Stomach (tissue), 9 donors: ENCODE results near the gene PRICKLE2. TPM values are rescaled to one million over a fixed set of nuclear protein-coding genes. Genes with fewer than 3 reads are reported as not detected.

ENCODE experiments used
- DNase-seq, 2 donors: peaks; one replicate each; pipeline versions ENCODE4 v3.0.0 to v3.0.0-alpha.2; 2013 to 2019
- H3K27ac ChIP-seq, 5 donors: fragments of 200-600 bp in 4 of 5; sonication (generic) in 4 of 5; one replicate each; pipeline ENCODE4 v1.5.1; 2013 to 2019; ENCODE audit warnings: mild to moderate bottlenecking in 1 of 5, moderate library complexity in 1 of 5
- H3K27me3 ChIP-seq, 3 donors: fragments of 200-600 bp; sonication (generic); one replicate each; pipeline ENCODE4 v1.5.1; 2017 to 2019; ENCODE audit warnings: mixed run types in 1 of 3
- H3K36me3 ChIP-seq, 4 donors: fragments of 200-600 bp; sonication (generic); 1 replicate in 3 of 4; 2 replicates in 1 of 4; pipeline ENCODE4 v1.5.1; 2016 to 2019
- H3K4me1 ChIP-seq, 4 donors: fragments of 200-600 bp; sonication (generic); one replicate each; pipeline ENCODE4 v1.5.1; 2016 to 2019
- H3K4me3 ChIP-seq, 4 donors: fragments of 200-600 bp; sonication (generic) in 3 of 4; one replicate each; pipeline ENCODE4 v1.5.1; 2016 to 2019; ENCODE audit warnings: mild to moderate bottlenecking in 1 of 4
- H3K9me3 ChIP-seq, 4 donors: fragments of 200-600 bp; sonication (generic); one replicate each; pipeline ENCODE4 v1.5.1; 2016 to 2019
- CTCF ChIP-seq, 7 experiments: fragments of 450-650 bp in 4 of 7; fragments of 200-600 bp in 3 of 7; sonication (generic) in 3 of 7; IDR thresholded peaks; one replicate each; pipeline ENCODE4 v1.5.1; 2016 to 2019; ENCODE audit warnings: antibody characterized with exemption in 7 of 7, control low read depth in 2 of 7, mild to moderate bottlenecking in 1 of 7
- EP300 ChIP-seq: sonication (generic); formaldehyde crosslinking; IDR thresholded peaks from one replicate; pipeline ENCODE4 v1.6.1; 2017; ENCODE audit warnings: antibody characterized with exemption
- POLR2A ChIP-seq, 4 donors: fragments of 450-650 bp; IDR thresholded peaks; one replicate each; pipeline ENCODE4 v1.6.1; 2016; ENCODE audit warnings: antibody characterized with exemption in 4 of 4, control low read depth in 2 of 4, mild to moderate bottlenecking in 1 of 4, moderate library complexity in 1 of 4
- POLR2AphosphoS5 ChIP-seq, 3 donors: sonication (generic); formaldehyde crosslinking; IDR thresholded peaks; one replicate each; pipeline ENCODE4 v1.6.1; 2016; ENCODE audit warnings: antibody characterized with exemption in 3 of 3
- WGBS, 5 donors: extraction: QIAGEN DNeasy Blood & Tissue Kit in 3 of 5; methylation state at CpG; one replicate each; pipeline versions ENCODE4 v1.1.5 to v1.1.7; 2013 to 2018; 5-methylcytosine and 5-hydroxymethylcytosine counted together
- intact Hi-C: fragments of 100-400 bp; cut with DNase I; formaldehyde crosslinking; loops from one replicate; pipeline ENCODE4 v1.15.1; 2023; ENCODE audit warnings: low total_unique reads
- polyA plus RNA-seq, 3 donors: library from polyadenylated mRNA; stranded (reverse); fragments of 200-250 nt; gene quantifications; one replicate each; pipeline ENCODE4 v1.2.3, GENCODE V29; 2013
- total RNA-seq, 5 donors: library from RNA; depleted of rRNA; stranded (reverse); fragments of >200 nt; gene quantifications; one replicate each; pipeline versions ENCODE4 v1.1.0 to v1.2.3, GENCODE V29; 2014 to 2016
- donor health status: healthy with polysubstance abuse.
- donor health status: Bipolar disorder and iron deficiency.
- donor health status: healthy.

Gene PRICKLE2
- total and polyA plus RNA-seq, 8 donors = 3.7 to 59.1 (median 21.0) TPM

- Histone ChIP-seq H3K4me3 (no peak overlapping the region), H3K27me3 (peaks cover 0 to 8% (median 5%) of the 10 kb centered on the region in 3 donors), H3K9me3 (no peaks in the 10 kb centered on the region), H3K27ac (no peak overlapping the region), H3K4me1 (peaks cover 0 to 12% (median 4%) of the 10 kb centered on the region in 4 donors), H3K36me3 (no peaks in the 10 kb centered on the region)
- intact Hi-C loops = no loop called here
- TF ChIP-seq POLR2AphosphoS5 (IDR thresholded peaks at IDR 0.05) (no peak), CTCF (IDR thresholded peaks at IDR 0.05) (no peak), EP300 (no peak), POLR2A (IDR thresholded peaks at IDR 0.05) (no peak)
- WGBS, 5 donors = 88 to 92% (median 92%) methylated on average over 2 of the region's 2 CpGs
- no peak for DNase-seq
These were observed 46.4 kb upstream of the PRICKLE2 start for GRCh38 chr3:64271631-64272030.

- H3K4me3 ChIP-seq = no peak overlapping the region
- no peak for DNase-seq
- H3K27ac ChIP-seq = no peak overlapping the region
- intact Hi-C loops = no loop called here
- TF ChIP-seq POLR2AphosphoS5 (IDR thresholded peaks at IDR 0.05) (no peak), EP300 (no peak), POLR2A (IDR thresholded peaks at IDR 0.05) (no peak), CTCF (IDR thresholded peaks at IDR 0.05) (no peak)
- H3K9me3 ChIP-seq = no peaks in the 10 kb centered on the region
- no peaks in the 10 kb centered on the region for H3K36me3 ChIP-seq
- 82 to 90% (median 85%) methylated on average over 3 of the region's 3 CpGs for WGBS, 5 donors
- H3K4me1 ChIP-seq = peaks cover 0 to 12% (median 4%) of the 10 kb centered on the region in 4 donors
- peaks cover 0 to 8% (median 5%) of the 10 kb centered on the region in 3 donors for H3K27me3 ChIP-seq
These were observed 45.6 kb upstream of the PRICKLE2 start for GRCh38 chr3:64270866-64271260.

- 71 to 87% (median 82%) methylated on average over 2 of the region's 2 CpGs for WGBS, 5 donors
- no peak for TF ChIP-seq CTCF (IDR thresholded peaks at IDR 0.05)
- no peak for TF ChIP-seq POLR2A (IDR thresholded peaks at IDR 0.05)
- no peak for TF ChIP-seq POLR2AphosphoS5 (IDR thresholded peaks at IDR 0.05)
- TF ChIP-seq EP300 = no peak
- no peak overlapping the region for H3K4me3 ChIP-seq
- H3K9me3 ChIP-seq = no peaks in the 10 kb centered on the region
- peaks cover 0 to 8% (median 5%) of the 10 kb centered on the region in 3 donors for H3K27me3 ChIP-seq
- intact Hi-C loops = no loop called here
- peaks cover 0 to 15% (median 4%) of the 10 kb centered on the region in 4 donors for H3K4me1 ChIP-seq
- no peaks in the 10 kb centered on the region for H3K36me3 ChIP-seq
- no peak overlapping the region for H3K27ac ChIP-seq
- DNase-seq = no peak
These were observed 45.0 kb upstream of the PRICKLE2 start for GRCh38 chr3:64270142-64270865.

- no peak for DNase-seq
- TF ChIP-seq EP300 (no peak), POLR2AphosphoS5 (IDR thresholded peaks at IDR 0.05) (no peak), CTCF (IDR thresholded peaks at IDR 0.05) (no peak), POLR2A (IDR thresholded peaks at IDR 0.05) (no peak)
- no peak overlapping the region for H3K4me3 ChIP-seq
- intact Hi-C loops = no loop called here
- WGBS, 5 donors = 50 to 62% (median 53%) methylated on average over 4 of the region's 4 CpGs
- H3K27ac ChIP-seq = no peak overlapping the region
- H3K4me1 ChIP-seq = peaks cover 0 to 29% (median 10%) of the 10 kb centered on the region in 4 donors
- no peaks in the 10 kb centered on the region for H3K36me3 ChIP-seq
- H3K27me3 ChIP-seq = peaks cover 0 to 8% (median 5%) of the 10 kb centered on the region in 3 donors
- H3K9me3 ChIP-seq = no peaks in the 10 kb centered on the region
These were observed 43.7 kb upstream of the PRICKLE2 start for GRCh38 chr3:64268926-64269325.
